Cardiac fibroblast (primary cell): Measurements from ENCODE around the gene CARNS1.

Source experiments
- DNase-seq, 2 donors: peaks; one replicate each; pipeline versions ENCODE4 v3.0.0 to v3.0.0-alpha.2; 2010; ENCODE audit warnings: low read depth in 2 of 2
- H3K4me3 ChIP-seq, 2 donors: replicated peaks in 1 of 2; 1 replicate in 1 of 2; 2 replicates in 1 of 2; pipeline ENCODE4 v1.5.1; 2011; ENCODE audit warnings: low read depth in 2 of 2, low read length in 2 of 2, mild to moderate bottlenecking in 2 of 2, moderate library complexity in 1 of 2
- CTCF ChIP-seq: IDR thresholded peaks from one replicate; pipeline ENCODE4 v1.5.1; 2011; ENCODE audit warnings: low read depth, mild to moderate bottlenecking, low read length, inconsistent platforms

Gene CARNS1

GRCh38 chr11:67439321-67440228 lies 24.1 kb downstream of the CARNS1 start:
- peak; percentile 8 for TF ChIP-seq CTCF
- DNase-seq: peak; percentile 25 to 26
- no peak overlapping the region for H3K4me3 ChIP-seq

GRCh38 chr11:67440229-67441097 lies 25.0 kb downstream of the CARNS1 start:
- TF ChIP-seq CTCF: no peak
- no peak for DNase-seq
- no peak overlapping the region for H3K4me3 ChIP-seq

GRCh38 chr11:67441098-67441563 lies 25.7 kb downstream of the CARNS1 start:
- DNase-seq: no peak
- no peak overlapping the region for H3K4me3 ChIP-seq
- no peak for TF ChIP-seq CTCF

- H3K4me3 ChIP-seq: no peak overlapping the region
- no peak for TF ChIP-seq CTCF
- no peak for DNase-seq
Observed at GRCh38 chr11:67441731-67442351, 26.4 kb downstream of the CARNS1 start.

- no peak for DNase-seq
- TF ChIP-seq CTCF: no peak
- peak overlapping the region; percentile 84 to 95 for H3K4me3 ChIP-seq
Observed at GRCh38 chr11:67442504-67443404, 27.3 kb downstream of the CARNS1 start.
